Embryonic facial prominence (tissue), 1 donor: ENCODE results near the gene PROX1.

ENCODE experiments used
- DNase-seq: peaks from one replicate; pipeline ENCODE4 v3.0.0-alpha.2; 2016; ENCODE audit errors: extremely low spot score

PROX1 gene

DNA sequence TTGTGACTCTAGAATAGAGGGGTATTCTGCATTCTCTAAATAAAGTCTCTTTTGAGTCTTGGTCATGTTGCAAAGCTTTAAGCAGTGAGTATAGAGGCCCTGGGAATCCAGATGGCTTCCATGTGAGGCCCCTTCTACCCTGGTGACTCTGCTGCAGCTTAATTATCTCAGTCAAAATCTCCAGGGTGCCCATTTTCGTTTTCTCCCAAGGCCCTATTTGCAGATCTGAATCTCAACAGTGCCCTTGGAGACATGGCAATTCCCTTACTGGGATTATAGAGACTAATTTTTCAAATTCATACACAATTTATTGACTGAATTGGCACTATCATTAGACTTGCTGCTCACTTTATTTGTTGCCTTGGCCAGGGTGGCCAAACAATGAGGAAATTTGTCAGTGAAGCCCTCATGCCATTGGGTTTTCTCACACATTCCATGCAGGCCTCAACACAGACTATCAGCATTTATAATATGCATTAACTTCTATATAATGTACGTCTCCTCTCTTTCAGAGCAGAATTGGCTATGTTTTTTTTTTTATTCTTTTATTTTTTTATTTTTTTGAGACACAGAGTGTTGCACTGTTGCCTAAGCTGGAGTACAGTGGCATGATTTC lies 35.1 kb downstream of the PROX1 start:
- no peak for DNase-seq

DNA sequence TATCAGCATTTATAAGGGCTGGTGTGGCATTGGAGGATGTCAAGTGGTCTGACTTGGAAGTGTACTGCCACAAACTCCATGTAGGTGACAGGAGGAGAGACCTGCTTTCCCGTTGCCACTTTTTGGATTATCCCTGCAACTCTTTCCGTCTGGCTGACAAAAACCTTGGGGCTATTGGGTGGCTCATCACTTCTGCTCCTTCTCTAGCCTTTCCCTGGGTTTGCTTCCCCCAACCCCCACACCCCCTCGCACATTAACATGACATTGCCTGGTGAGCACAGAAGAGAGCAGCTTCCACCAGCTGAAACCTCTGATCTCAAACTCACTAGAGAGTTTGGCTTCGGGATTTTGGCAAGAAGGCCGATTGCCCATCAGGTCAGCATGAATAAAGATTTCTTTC lies 39.2 kb downstream of the PROX1 start:
- DNase-seq = no peak

DNA sequence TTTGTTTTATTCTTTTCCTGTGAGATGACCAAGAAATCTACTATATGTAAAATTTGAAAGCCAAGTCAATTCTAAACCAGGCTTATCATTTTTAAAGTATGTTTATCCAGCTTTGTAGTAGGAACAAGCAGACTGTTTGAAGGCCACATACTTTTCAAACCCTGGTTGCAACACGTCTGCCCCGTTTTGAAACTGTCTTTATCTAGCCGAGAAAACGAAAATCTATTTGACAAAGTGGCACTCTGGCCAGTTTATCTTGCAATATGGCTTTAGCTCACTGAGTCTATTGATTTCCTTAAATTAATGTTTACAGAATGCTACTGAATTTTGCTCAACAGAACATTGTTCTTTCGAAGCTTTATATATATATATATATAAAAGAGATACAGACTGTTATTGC lies 39.7 kb downstream of the PROX1 start:
- no peak for DNase-seq

GRCh38 chr1:214028095-214028494 lies 40.3 kb downstream of the PROX1 start:
- no peak for DNase-seq

DNA sequence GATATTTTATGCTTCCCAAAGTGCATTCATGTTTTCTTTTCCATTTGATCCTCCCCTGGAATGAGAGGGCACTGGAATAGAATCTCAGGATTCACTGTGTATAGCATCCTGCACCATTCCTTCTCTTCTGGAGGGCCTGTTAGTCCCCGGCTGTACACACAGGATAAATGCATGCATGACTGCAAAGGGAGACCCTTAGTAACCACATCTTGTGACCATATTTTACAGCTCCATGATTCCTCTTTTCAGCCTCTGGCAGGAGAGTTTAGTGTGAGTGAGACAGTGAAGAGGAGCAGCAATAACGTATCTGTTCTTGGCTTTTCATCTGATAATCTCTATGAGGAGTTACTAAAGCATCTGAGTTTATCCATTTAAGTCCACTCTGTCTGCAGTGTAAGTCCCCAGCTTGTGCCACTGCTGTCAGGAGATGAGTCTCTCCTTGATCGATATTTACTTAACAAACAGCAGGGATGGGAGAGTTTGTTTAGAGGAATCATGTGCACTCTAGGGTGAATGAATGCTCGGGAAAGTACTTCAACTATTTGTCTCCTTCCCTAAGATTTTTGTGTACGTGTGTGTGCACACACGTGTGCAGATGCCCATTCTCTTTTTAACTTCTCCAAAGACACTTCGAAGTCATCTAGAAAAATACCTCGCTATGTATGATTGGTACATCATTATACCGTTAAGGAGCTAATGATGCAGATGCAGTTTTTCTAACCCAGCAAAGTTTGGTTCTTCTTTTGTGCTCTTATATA lies 41.1 kb downstream of the PROX1 start:
- no peak for DNase-seq

- DNase-seq = no peak
These were observed 42.0 kb downstream of the PROX1 start for GRCh38 chr1:214029796-214030195.

- DNase-seq = no peak
These were observed 43.5 kb downstream of the PROX1 start for GRCh38 chr1:214031267-214031650.

DNA sequence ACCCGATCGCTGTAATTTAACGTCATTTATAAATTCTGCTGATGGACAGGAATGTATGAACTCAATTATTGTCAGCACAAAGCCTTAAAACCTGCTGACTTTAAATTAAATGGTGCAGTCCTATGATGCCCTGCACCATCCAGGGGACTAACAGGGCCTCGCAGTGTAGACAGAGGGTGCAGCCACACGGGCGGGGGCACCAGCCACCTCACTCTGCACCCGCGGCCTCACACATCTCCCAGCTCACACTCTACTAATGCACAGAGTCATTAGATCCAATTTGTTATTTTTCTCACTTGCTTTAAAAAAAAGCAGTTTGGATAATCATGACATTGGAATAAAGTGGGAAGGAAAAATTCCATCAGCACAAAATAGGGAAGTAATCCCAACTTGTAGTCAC lies 49.7 kb downstream of the PROX1 start:
- no peak for DNase-seq

DNA sequence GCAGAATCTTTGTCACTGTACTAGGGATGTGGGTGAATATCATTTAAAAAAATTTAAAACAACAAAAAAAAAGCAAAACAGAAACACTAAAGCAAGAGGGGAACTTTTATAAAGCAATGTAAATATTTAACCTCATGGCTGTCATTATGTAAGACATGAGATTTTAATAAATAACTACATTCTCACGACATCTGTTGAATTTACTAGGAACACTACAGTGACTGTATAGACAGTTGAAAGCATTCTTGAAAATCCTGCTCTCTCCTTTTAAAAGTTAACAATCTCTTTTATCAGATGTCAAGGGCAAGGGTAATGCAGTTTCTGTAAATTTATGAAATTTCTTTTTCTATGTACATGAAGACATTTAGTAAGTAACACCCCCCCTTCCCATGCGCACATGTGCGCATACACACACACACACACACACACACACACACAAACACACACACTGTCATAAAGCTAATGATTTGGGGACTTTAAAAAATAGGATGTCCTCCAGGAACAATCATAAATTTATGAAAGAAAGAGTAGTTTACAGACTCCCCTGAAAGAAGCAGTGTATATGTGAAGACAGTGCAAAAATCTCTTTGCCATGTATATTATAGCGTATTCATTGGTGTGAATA lies 51.7 kb downstream of the PROX1 start:
- DNase-seq = no peak

- no peak for DNase-seq
These were observed 55.4 kb downstream of the PROX1 start for GRCh38 chr1:214043167-214043566.

- no peak for DNase-seq
These were observed 56.9 kb downstream of the PROX1 start for GRCh38 chr1:214044438-214045214.

DNA sequence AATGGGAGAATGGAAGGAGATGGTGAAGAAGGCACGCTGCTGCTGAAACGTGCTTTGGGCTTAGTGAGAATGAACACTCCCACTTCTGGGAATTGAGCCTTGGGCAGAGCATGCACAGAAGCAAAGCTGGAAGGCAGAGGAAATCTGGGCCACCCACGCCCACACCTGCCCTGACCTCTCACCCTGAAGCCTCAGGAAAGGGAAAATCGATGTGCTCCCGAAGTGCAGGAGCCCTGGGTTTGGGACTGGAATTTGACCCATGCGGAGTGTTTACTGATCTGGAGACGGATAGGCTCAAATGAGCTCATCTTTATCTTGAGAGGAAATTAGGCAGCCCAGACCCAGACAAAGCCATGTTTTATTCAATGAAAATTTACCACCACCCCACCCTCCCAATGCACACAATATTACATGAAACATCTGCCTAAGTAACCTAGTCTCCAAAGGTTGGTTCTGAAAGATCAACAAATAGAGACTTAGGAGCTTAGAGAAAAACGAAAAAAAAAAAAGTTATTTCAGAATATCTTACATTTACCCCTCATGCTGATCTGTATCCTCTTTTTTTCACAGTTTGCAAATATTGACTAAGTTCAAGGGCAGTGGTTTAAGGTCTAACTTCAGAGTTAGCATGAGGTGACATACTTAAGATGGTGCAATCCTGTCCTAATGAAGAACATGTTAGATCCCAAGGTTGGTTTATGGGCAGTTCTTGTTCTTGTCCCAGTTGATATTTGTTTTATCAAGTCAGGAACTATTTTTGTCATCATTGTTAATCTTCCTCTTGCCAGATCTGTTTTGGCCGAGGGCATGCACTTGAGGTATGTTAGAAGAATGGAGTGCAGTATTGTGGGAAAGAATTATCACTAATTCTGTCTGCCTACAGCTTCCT lies 63.0 kb downstream of the PROX1 start:
- DNase-seq = no peak

DNA sequence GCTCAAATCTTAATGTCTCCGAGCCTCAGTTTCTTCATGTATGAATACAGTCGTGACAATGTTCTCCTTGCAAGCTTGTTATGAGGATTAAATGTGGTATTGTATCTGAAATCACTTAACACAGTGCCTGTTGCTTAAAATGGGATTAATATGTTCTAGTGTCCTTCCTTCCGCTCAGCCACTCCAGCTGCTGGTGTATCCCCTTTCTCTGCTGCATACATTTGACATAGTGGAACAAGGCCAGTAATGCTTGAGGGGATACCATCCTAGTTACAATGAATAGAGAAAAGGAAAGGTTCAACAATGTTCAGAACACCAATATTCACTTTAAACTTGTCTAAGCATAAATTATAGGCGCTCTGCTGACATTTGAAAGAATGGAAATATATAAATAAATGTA lies 64.0 kb downstream of the PROX1 start:
- no peak for DNase-seq

GRCh38 chr1:214058076-214058475 lies 70.3 kb downstream of the PROX1 start:
- no peak for DNase-seq

DNA sequence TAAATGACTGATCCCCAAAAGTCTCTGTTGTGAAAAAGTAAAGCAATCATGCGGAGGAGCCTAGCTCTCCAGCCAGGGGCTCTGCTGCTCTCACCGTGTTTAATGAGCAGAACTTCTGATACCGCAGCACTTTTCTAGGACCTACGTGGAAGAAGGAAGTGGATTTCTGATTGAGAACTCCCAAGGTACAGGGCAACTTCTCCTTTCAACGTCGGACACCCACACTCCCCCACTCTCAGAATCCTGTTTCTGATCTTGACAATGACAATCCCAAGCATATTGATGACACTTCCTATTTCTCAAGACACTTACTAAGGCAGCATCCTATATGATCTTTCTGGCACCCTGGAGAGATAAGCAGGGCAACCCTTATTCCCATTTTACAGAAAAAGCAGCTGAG lies 78.4 kb downstream of the PROX1 start:
- no peak for DNase-seq

GRCh38 chr1:214066936-214067335 lies 79.2 kb downstream of the PROX1 start:
- no peak for DNase-seq

DNA sequence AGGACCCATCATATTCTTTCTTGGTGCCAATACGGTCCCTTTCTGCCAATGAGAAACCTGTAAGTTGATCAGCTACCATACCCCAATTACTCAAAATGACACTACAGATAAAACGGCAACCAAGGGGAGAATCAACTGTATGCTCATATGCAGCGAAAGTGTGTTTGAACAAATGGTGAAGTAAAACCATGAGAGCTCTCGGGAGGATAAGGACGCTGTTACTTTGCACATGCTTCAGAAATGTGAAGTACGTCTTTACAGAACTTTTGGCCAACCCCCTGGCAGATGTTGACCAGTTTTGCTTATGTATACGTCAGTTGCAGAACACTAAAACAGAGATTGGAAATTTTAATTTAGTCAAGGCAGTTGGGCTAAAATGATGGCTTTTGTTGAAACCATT lies 79.6 kb downstream of the PROX1 start:
- no peak for DNase-seq

DNA sequence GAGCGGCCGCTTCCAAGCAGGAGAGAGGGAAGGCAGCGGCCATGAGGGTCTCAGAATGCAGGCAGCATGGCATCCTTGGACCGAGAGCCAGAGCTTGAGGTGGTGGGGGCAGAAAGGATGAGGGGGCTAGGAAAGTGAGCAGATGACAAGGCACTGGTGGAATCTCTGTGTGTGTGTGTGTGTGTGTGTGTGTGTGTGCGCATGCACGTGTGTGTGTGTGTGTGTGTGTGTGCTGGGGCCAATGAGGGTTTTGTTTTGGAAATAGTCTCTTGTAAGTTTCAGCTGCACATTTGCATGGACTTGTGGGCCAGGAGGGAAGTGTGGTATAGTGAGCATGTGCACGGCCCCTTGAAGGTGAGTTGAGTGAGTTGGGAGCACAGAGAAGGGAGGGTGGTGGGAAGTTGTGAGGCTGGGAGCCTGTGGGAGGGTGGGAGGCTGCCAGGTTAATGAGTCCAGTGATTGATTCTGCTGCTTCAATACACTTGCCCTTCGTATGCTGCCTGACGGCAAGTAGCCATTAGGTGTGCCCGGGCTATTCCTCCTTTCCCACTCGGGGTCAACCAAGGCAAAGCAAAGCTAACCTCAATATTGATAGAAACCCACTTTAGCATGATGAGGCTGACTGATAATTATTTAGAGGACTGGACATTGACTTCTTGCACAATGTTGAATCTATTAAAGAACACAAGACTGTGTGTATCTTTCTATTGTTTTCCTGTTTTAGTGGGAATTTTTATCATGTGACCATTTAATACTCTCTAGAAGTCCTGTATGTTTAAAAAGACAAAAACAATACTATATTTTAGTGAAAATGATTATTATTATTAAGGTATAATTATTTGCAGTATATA lies 80.3 kb downstream of the PROX1 start:
- DNase-seq = no peak

DNA sequence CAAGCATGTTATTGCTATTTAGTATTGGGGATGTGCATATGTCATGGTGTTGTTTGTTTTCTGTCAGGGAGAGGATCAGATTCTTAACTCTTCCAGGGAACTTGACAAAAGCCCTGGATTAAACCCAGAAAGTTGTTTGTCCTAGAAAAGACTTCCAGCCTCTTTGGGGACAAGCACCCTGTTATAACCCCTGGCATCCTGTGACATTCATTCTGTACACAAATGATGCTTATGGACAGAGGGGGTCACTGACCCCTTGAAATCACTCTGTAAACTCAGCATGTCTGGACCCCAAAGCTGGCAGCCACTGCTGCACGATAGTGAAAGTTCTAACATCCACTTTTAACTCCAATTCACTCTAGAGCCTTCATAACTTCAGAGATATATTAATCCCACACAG lies 81.2 kb downstream of the PROX1 start:
- no peak for DNase-seq

DNA sequence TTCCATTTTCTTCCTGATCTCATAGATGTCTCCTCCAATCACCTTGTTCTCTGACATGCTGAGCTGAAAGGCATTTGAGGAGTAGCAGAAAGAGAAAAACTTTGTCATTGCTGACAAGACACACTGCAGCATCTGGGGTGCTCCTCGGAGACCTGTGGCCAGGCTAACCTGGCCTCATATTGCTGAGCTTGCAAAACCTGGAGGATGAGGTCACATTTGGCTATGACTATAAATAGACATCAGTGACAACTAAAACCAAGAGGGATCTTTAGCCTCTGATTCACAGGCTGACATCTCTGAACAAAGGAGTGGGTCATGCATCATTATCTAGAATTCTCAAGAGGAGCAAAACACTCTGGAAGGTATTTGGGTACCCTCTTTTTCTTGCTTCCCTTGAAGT lies 83.7 kb downstream of the PROX1 start:
- no peak for DNase-seq
